NCI-H1930 (cell line): Measurements from ENCODE around the gene TMEM37.

Experiments
- DNase-seq, 2 experiments: peaks; one replicate each; lab custom pipeline; 2025; lab: John Stamatoyannopoulos, UW

TMEM37 gene

DNA sequence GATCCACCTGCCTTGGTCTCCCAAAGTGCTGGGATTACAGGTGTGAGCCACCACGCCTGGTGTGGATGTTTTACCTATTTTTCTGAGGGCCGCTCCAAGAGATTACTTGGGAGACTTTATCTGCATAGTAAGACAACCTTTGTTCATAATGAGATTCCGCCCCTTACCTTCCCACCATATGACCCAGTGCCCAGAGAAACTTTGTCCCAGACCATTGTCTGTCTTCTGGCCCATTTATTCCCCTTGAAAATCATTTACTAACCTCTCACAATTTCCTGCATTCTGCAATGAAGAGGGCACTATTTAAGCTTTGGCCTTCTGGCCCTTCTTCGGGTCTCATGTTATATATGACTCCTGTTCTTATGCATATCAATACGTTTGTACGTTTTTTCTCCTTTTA is 13.7 kb upstream of the TMEM37 start:
- no peak for DNase-seq

DNA sequence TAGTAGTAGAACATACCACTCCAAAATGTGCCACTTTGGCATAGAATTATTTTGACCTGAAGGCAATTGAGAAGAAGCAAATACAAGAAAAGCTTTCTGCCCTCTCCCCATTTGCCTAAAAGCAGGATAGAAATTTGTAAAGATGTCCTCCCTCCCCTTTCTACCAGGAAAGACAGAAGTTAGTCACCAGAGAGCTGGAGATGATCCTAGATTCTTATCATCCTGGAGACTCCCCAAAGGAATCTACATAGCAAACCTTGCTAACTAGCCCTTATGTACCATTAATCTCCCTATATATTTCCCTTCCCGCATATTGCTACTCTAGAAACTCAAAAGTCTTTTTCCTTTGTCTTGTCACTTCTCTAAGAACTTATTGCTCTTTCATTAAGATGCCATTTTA is 12.6 kb upstream of the TMEM37 start:
- DNase-seq: no peak

DNA sequence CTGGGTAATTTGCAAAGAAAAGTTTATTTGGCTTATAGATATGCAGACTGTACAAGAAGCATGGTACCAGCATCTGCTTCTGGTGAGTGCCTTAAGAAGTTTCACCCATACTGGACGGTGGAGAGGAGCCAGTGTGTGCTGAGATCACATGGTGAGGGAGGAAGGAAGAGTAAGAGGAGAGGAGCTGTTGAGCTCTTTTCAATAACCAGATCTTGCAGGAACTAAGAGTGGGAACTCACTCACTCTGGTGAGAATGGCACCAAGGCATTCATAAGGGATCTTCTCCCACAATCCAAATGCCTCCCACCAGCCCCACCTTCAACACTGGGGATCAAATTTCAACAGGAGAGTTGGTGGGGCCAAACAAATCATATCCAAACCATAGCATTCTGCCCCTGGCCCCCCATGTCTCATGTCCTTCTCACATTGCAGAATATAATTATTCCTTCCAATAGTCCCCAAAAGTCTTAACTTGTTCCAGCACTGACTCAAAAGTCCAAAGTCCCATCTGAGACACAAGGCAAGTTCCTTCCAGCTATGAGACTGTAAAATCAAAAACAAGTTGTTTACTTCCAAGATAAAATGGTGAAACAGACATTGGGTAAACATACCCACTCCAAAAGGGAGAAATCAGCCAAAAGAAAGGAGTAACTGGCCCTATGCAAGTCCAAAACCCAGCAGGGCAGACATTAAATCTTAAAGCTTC is 11.7 kb upstream of the TMEM37 start:
- DNase-seq: no peak

DNA sequence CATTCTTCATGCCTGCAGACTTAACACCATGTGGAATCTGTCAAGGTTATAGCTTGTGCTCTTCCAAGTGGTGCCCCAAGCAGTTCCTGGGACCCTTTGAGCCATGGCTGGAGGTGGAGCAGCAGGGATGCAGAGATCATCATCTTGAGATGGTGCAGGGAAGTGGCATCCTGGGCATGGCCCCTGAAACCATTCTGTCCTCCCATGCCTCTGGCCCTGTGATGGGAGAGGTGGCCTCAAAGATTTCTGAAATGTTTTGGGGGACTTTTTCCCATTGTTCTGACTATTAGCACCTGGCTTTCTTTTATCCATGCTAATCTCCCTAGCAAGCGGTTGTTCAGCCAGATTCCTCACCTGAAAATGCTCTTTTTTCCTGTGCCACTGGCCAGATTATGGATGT is 10.3 kb upstream of the TMEM37 start:
- no peak for DNase-seq

DNA sequence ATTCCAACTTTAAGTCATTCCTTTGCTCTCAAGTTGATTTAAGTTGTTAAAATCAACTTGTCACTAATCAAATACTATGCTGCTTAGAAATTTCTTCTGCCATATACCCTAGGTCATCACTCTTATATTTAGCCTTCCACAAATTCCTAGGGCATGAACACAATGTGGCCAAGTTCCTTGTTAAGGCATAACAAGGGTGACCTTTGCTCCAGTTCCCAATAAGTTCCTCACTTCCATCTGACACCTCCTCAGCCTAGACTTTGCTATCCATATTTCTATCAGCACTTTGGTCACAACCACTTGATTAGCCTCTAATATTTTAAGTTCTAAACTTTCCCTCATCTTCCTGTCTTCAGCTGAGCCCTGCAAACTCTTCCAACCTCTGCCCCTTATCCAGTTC is 9.9 kb upstream of the TMEM37 start:
- no peak for DNase-seq

DNA sequence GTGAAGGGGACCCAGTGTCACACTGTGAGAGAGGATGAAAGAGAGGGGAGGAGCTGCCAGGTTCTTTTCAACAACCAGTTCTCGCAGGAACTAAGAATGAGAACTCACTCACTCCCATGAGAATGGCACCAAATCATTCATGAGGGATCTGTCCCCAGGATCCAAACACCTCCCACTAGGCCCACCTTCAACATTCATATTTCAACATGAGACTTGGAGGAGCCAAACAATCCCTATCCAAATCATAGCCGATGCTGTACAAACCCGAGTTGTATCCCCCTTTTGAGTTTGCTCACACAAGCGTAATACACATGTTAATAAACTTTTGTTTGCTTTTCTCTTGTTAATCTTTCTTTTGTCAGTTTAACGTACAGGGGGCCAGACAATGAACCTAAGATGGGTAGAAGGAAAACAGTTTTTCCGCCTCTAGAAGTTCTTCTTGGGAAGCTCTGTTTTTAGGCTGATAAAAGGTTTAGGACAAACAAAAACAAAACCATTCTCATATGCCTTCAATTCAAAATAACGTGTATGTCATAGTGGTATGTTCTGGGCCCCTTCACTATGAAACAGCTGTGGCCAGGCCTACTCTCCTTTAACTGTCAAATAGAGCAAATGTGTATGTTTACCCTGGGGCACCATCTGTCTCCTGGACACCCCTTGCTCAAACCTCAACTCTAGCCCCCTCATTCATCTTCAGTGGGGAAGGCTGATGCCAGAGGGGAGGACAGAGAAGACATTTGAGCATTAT is 9.1 kb upstream of the TMEM37 start:
- DNase-seq: no peak

DNA sequence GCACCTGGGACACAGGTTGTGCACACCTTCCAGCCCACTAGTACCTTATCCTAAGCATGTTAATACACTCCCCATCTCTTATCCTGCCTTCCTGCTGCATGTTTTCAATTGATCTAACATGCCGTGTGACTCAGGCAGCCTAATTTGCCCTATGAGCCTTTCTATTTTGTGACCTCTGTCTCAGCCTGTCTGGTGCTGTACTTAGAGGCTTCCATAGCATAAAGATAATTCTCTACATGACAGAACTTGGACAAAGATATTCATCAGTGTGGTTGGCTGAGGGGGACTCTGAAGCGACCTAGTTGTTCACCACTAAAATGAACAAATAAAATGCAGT is 8.6 kb upstream of the TMEM37 start:
- no peak for DNase-seq

DNA sequence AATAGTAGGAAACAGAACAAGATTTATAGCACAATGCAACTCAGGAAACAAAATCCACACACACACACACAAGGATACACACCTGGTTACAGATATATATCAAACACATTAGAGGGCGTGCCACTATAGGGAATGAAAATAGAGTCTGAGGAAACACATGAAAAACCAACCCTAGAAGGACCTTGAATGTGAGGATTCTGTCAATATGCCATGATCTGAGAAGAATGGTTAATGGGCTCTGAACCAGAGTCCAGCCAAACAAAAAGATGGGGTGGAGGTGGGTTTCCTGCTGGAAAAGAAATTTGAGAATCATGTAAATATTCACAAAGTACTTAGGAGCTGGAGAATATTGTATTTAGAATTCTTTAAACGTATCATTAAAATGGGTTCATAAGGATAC is 7.8 kb upstream of the TMEM37 start:
- no peak for DNase-seq

DNA sequence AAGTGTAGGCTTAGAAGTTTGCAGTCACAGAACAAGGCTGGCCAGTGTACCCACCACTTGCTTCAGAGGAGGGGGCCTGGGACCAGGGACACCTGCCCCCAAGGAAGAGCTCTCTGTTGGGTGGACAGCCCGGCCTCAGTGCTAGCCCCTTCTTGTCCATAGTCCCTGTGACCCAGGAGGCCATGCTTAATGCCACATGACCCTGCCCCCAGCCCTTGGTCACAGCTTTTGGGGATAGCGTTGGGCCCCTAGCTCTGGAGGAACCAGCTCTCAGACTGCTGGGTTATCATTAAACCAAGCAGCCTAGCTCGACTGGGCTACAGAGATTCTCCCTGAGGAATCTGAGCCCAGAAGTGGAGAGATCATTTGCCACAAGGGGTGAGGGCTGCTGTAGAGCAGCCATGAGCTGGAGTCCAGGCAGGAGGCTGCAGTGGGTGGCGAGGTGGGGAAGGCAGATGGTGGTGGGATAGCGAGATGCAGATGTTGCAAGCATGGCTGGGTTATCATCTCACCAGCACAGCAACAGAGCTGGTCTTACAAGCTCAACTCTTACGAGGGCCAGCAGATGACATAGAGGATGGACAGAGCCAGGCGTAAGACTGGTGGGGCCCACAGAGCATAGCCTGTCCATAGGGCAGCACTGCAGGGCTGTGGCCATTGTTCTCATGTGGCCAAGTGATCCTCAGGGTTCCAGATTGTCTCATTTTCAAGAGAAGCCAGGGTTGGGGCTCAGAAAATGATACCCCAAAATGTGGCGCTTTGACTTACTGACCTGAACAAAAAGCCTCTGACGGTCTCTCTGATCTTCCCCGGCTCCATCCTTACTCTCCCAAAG is 7.2 kb upstream of the TMEM37 start:
- DNase-seq: no peak

DNA sequence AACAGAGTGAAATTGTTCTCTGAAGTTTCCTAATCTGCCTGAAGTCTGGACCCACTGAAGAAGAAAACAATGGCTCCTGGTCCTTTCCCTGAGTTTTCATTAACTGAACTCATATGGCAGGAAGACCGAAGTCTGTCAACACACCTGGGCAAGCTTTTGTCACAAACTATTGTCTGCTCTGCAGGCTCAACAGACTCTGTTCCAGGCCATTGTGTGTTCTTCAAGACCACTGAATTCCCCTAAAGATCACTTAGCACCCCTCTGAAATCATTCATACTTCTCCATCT is 6.6 kb upstream of the TMEM37 start:
- no peak for DNase-seq

DNA sequence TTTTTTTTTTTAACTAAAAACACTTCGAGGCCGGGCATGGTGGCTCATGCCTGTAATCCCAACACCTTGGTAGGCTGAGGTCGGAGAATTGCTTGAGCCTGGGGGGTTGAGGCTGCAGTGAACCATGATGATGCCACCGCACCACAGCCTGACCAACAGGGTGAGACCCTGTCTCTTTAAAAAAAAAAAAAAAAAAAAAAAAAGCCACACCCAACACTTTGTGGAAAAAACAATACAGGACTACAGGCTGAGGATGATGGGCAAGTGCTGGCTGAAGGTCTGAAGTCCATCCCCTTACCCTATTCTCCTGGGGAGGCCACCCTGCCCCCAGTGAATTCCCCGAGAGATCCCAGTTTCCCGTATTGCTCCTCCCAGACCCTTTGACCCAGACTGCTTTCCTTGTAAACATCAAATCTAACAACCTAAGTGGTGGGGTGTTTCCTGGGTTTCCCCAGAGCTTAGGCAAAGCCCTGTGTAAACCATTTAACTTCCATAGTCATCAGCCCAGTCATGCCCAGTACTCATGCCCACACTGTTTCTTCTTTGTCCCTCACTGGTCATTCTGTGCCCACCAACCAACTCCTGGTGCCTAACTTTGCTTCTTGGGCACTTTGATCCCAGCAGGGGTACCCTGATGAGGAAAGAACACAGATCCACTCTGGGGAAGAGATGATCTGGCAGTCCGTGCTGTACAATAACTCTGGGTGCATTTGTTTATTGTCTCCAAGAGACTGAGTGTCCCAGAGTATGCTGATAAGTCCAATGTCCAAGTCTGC is 5.8 kb upstream of the TMEM37 start:
- no peak for DNase-seq

DNA sequence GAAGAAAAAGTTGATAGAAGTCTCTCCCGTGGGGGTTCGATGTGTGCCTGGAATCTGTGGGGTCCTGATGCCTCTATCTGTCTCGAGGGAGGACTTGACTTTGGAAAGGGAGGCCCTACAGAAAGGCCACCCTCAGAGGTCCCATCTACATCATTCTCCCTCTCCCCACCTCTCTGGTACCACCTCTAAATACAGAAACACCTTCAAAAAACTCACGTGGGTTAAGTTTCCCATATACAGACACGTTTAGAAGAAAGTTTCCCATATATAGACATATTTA is 5.3 kb upstream of the TMEM37 start:
- no peak for DNase-seq

DNA sequence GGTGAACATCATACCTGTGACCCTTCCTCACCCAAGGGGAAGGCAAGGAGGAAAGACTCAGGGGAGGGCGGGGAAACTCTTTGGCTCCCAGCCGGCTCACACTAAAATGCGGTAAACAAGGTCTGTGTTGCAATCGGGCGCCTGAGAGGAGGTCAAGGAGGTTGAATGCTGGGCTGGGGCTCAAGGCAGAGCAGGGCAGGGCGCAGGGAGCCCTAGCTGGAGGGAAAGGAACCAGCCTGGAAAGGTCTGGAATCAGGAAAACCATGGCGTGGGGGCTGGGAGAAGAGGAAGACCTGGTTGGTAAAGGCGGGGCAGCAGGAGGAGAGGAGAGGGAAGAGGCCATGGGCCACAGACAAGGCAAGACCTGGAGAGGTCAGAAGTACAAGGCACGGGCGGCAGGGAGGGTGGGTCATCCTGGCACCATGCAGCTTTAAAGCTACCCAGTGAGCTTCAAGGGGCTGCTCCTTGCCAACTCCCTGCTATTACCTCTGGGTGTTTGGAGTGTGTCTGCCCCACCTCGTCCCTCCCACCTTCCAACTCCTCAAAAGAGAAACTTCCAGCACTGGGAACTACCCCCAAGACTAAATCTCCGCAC is 4.8 kb upstream of the TMEM37 start:
- DNase-seq: no peak

DNA sequence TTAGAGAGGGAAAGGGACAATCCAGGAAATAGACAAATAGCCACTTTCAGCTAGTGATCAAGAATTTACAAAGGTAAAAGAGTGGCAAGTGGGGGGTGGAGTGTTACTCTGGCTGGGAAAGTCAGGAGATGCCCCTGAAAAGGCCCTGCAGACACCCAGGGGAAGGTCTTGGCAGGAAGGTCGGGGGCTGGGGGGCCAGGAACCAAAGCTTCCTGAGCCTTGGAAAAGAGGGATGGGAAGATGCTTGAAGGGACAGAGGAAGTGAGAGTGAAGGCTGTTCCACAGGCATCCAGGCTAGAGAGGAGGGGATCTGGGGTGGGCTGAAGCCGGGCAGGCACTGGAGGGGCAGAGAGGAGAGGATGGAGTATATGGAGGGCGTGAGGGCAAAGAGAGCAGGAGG is 3.9 kb upstream of the TMEM37 start:
- no peak for DNase-seq

DNA sequence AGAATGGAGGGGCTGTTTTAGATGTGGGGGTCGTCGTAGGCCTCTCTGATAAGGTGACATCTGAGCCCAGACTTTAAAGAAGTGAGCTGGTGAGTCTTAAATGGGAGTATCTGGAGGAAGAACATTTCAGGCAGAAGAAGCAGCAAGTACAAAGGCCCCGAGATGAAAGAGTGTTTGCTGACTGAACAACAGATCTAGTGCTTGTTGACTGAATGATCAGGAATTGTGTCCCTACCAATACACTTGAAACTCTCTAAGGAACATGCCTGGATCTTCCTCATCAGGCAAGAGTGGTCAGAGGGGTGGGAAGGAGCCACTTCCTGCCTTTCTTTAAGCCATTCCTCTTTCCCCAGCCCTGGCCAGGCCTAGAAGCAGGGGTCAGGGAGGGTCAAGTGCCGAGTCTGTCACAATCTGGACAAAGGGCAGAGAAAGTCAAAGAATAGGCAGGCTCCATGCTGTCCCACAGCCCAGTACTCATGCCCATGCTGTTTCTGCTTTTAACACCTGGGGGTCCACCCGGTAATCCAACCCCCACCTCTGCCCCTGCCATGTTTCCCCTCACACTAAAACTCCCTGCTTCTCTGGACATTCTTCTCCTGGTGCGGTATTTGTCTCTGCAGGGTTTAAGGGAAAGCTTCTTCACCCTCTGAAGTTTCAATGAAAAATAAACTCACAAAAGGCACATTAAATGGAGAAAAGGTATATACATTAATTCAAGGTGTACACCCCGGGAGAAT is 3.0 kb upstream of the TMEM37 start:
- DNase-seq: no peak

DNA sequence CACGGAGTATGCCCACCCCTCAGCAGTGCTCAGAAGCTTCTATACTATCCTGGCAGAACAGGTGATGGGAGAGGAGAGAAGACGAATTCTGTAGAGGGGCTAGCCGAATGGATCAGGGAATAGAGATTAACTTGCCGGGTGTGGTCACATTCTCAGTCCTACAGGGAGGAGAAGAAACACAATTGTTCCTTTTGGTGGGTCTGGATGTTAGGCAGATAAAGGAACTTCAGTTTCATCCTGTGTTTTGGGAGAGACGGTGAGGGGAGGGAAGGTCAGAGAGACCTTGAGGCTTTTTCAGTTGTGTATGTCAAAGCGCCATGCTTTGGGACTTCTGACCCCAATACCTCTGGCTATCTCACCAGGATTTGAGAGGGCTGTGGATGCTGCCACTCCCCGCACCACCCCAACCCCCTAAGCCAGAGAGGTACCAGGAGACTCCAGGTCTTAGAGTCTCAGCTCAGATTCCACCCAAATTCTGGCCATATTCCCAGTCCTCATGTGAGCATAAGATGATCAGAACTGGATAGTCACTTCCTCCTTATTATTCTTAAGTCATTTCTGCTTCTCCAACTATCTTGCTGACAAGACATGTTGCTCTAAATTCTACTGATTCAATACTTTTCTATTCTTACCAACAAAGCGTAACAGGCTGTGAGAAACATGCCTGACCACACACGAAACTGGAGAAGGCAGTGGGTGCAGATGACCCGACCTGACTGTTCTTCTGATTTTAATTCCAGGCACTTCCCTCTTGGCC is 2.3 kb upstream of the TMEM37 start:
- no peak for DNase-seq

DNA sequence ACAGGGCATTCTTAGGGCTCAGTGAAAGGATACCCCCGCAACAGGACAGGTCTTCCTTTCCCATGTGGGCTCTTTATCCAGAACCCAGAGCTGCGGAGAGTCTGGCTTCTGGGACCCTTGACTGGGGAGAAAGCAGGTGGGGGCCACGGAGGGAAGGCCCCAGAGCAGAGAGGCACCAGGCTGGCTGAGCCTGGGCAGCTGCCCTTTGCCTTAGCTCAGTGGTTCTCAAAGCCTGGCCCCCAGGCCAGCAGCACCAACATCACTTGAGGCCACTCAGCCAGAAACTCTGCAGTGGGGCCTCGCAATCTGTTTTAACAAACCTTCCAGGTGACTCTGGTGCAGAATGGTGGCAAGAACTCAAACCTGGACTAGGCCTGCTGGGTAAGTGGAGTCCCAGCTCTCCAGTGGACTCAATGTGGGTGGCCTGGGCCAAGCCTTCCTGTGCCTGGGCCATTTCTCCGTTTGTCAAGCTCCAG is 1.6 kb upstream of the TMEM37 start:
- no peak for DNase-seq

DNA sequence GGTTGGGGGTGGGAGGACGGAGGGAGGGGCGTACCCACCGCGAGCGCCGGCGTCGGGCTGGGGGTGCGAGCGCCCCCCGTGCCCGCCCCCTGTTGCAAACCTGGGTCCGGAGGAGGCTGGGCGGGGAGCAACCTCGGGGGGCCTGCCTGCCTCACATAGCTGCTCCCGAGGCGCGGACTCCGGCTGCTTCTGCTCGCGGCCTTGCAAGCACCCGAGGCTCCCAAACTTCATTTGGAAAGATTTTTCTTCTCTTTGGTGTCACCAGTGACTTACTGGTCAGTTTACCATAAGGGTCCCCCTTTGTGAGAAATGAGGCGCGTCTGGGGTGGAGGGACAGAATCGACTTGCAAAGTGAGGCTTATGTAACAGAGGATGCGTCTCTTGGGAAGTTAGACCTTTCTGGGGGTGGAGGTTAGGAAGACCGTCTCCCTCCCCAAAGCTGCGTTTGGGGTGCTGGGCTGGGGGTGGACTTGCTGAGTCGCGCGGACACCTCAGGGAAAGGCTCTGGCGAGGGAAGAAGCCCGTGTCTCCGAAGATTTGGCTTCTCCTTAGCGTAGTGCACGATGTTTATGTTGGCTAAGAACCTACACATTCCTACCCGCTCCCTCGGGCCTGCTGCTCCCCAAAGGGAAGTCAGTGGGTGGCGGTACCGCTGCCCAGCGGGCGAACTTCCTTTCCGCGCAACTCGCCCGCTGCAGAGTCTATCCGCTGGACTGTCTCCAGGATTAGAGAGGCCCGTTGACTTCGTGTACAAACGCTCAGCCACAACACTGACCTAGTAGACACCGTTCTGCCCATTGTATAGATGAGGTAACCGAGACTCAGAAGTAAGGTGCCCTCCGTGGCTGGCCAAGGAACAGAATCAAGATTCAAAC is 559 bp downstream of the TMEM37 start:
- DNase-seq: no peak

DNA sequence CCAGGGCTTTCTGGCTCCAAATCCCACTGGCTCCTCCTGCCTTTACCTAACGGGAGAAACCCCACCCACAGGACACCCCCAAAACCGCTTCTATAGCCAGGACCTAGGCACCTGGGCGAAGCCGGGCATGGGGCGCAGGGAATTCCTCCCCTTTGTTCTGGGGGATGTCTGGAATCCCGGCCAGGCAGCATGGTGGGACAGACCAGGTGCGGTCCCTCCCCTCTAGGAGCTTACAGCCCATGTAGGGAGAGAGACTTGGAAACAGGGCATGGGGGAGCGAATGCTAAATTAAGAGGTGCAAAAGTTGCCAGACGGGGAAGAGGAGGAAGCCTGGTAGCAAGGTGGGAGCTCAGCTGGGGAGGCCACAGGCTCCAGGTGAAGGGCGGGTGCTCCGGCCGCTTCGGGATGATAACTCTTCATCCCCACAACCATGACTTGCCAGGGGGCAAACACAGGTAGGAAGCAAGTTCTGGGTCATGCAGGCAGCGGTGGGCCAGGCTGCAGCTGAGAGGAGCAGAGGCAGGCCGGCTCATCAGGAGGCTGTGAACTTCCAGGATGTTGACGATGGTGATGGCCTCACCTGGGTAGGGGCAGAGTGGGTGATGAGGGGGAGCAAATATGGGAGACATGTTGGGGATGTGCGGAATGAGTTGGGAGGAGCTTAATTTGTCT is 1.3 kb downstream of the TMEM37 start:
- no peak for DNase-seq
